ENCODE data around the gene FMN1. TPM values are rescaled to one million over a fixed set of nuclear protein-coding genes. Genes with fewer than 3 reads are reported as not detected.
A peak's percentile ranks its signal among the peaks of the same experiment; 100 is the strongest.

FMN1 gene
- total and polyA plus RNA-seq, 10 of the 15 experiments (the other 5 are each of a cell fraction or from before 2014, with no cell fraction given), result 0.05 to 0.16 (median 0.08) TPM; not detected in 4

- TF ChIP-seq USF2 (IDR thresholded peaks at IDR 0.05; ENCODE audit: borderline replicate concordance, low read depth, low read length), result no peak
- TF ChIP-seq CHD4 (IDR thresholded peaks at IDR 0.05), result no peak
- TF ChIP-seq NFXL1 (IDR thresholded peaks at IDR 0.05; ENCODE audit: borderline replicate concordance), result no peak
- no peak for TF ChIP-seq TCF12 (IDR thresholded peaks at IDR 0.05; ENCODE audit: low read depth, low read length)
- peak; percentile 58; the same call in 1 of the 2 replicates for TF ChIP-seq MTA3 (IDR thresholded peaks at IDR 0.05; ENCODE audit: borderline replicate concordance, low read length)
- no peak for TF ChIP-seq POLR2AphosphoS2 (IDR thresholded peaks at IDR 0.05; ENCODE audit: low read depth, low read length)
- peak; percentile 74; the same call in 1 of the 2 replicates for TF ChIP-seq CBX5 (IDR thresholded peaks at IDR 0.05; ENCODE audit: low read depth)
- no peak for TF ChIP-seq RBBP5 (conservative IDR thresholded peaks at IDR 0.05)
- no peak for TF ChIP-seq NRF1 (conservative IDR thresholded peaks at IDR 0.05; ENCODE audit: low read depth, low read length)
- TF ChIP-seq ZBTB40 (IDR thresholded peaks at IDR 0.05; ENCODE audit: borderline replicate concordance), result no peak
- no peak for TF ChIP-seq POLR2A (IDR thresholded peaks at IDR 0.05; ENCODE audit: low read depth, low read length)
- TF ChIP-seq BMI1 (IDR thresholded peaks at IDR 0.05; ENCODE audit: borderline replicate concordance), result no peak
- TF ChIP-seq CEBPZ (IDR thresholded peaks at IDR 0.05; ENCODE audit: low read depth, low read length), result no peak
- no peak for TF ChIP-seq KLF5 (IDR thresholded peaks at IDR 0.05; ENCODE audit: partially characterized antibody)
- TF ChIP-seq SUZ12 (IDR thresholded peaks at IDR 0.05; ENCODE audit: unreplicated experiment), result no peak
- TF ChIP-seq HDGF (IDR thresholded peaks at IDR 0.05), result no peak
- no peak for TF ChIP-seq SREBF2 (IDR thresholded peaks at IDR 0.05; ENCODE audit: low read length)
- no peak for TF ChIP-seq ZBTB33 (IDR thresholded peaks at IDR 0.05)
- no peak for TF ChIP-seq SIN3A (IDR thresholded peaks at IDR 0.05; ENCODE audit: low read depth, low read length)
- no peak for TF ChIP-seq SREBF1 (IDR thresholded peaks at IDR 0.05; ENCODE audit: low read length)
Measured at GRCh38 chr15:33201491-33202231, 7.1 kb upstream of the FMN1 start (continued).

Measured in GM12878 (cell line).